ENCODE results near the gene ZNF398.

The ZNF398 gene

GRCh38 chr7:149150981-149151380, 3.7 kb downstream of the ZNF398 start:
- DNase-seq = no peak

GRCh38 chr7:149153346-149153745, 6.1 kb downstream of the ZNF398 start:
- no peak for DNase-seq

- no peak for DNase-seq
These were observed 6.8 kb downstream of the ZNF398 start for GRCh38 chr7:149154056-149154455.

GRCh38 chr7:149156898-149157297, 9.6 kb downstream of the ZNF398 start:
- DNase-seq = no peak

GRCh38 chr7:149161241-149161848, 14.1 kb downstream of the ZNF398 start:
- DNase-seq = no peak

GRCh38 chr7:149166142-149166541, 18.9 kb downstream of the ZNF398 start:
- no peak for DNase-seq

- DNase-seq = no peak
These were observed 19.5 kb downstream of the ZNF398 start for GRCh38 chr7:149166630-149167352.

- no peak for DNase-seq
These were observed 24.8 kb downstream of the ZNF398 start for GRCh38 chr7:149171892-149172533.

- DNase-seq = no peak
These were observed 25.3 kb downstream of the ZNF398 start for GRCh38 chr7:149172534-149172920.

GRCh38 chr7:149175150-149175549, 27.9 kb downstream of the ZNF398 start:
- no peak for DNase-seq

- DNase-seq = no peak
These were observed 32.0 kb downstream of the ZNF398 start for GRCh38 chr7:149179241-149179640.

GRCh38 chr7:149180722-149181449, 33.6 kb downstream of the ZNF398 start:
- DNase-seq = no peak

GRCh38 chr7:149181450-149181790, 34.2 kb downstream of the ZNF398 start:
- DNase-seq = no peak

- no peak for DNase-seq
These were observed 37.0 kb downstream of the ZNF398 start for GRCh38 chr7:149184274-149184673.

GRCh38 chr7:149188213-149188612, 41.0 kb downstream of the ZNF398 start:
- no peak for DNase-seq

- no peak for DNase-seq
These were observed 41.5 kb downstream of the ZNF398 start for GRCh38 chr7:149188637-149189259.

GRCh38 chr7:149191851-149192250, 44.6 kb downstream of the ZNF398 start:
- no peak for DNase-seq

- no peak for DNase-seq
These were observed 47.5 kb downstream of the ZNF398 start for GRCh38 chr7:149194799-149195179.

GRCh38 chr7:149195180-149196150, 48.2 kb downstream of the ZNF398 start, which contains the start of gene ZNF282:
Gene ZNF282 (plus strand): TSS chr7:149195546. CDS start chr7:149195590, 44 bp downstream.
- peak; percentile 72 for DNase-seq

GRCh38 chr7:149196151-149196704, 49.0 kb downstream of the ZNF398 start:
- DNase-seq = peak; percentile 33

- peak; percentile 26 for DNase-seq
These were observed 49.5 kb downstream of the ZNF398 start for GRCh38 chr7:149196705-149197171.
